HG02970 (cell line): Measurements from ENCODE around the gene ZNF414.

Experiments
- ATAC-seq: cut with Tn5 transposase; IDR thresholded peaks from one replicate; pipeline ENCODE4 v1.9.1; 2021; ENCODE audit warnings: mild to moderate bottlenecking, moderate library complexity, moderate number of reproducible peaks; ENCODE audit not compliant: unreplicated experiment, low FRiP score

Gene ZNF414

DNA sequence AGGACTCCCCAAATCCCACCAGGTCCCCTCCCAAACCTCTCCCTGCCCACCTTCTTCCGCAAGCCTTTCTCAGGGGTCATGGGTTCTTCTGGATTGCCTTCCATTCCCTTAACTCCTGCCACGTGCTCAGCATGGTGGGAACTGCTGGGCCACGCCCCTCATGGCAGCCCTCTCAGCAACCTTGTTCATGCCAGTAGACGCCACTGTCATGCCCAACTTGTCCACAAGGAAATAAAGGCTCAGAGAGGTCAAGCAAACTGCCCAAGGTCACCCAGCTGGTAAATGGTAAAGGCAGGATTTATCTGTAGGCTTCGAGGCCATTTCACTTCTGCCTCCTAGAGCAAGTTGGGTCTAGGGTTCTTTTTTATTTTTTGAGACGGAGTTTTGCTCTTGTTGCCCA lies 22.4 kb downstream of the ZNF414 start:
- ATAC-seq, result no peak

DNA sequence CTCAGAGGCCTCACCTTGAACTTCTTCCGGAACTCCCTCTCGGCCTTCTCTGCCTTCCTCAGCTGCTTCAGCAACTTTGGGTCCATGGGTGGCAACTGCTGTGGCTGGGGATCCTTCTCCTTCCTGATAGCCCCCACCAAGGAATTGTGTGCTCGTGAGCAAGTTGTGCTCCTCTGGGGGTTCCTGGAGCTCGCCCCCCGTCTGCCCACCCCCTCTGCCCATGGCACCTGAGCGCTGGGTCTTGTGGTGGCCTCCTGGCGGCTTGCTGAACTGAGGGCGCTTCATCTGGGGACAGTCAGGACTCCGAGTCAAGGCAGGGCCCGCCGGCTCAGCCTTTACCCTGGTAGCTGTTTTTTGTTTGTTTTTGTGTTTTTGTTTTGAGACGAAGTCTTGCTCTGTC lies 23.1 kb downstream of the ZNF414 start:
- no peak for ATAC-seq

DNA sequence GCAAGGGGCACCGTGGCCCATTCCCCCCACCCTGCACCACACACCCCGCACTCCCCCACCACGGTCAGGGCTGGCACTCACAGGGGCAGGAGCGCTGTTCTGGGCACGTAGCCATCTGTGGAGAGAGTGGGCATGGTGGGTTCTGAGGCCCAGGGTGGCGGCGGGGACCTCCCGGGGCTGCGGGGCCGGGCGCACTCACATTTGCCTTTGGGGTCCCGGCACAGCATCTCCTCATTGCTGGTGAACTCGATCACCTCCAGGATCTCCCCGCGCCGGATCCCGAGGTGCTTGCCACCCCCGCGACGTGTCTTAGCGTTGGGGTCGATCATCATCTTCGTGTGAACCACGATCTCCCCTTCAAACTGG lies 23.6 kb downstream of the ZNF414 start:
- ATAC-seq, result no peak

DNA sequence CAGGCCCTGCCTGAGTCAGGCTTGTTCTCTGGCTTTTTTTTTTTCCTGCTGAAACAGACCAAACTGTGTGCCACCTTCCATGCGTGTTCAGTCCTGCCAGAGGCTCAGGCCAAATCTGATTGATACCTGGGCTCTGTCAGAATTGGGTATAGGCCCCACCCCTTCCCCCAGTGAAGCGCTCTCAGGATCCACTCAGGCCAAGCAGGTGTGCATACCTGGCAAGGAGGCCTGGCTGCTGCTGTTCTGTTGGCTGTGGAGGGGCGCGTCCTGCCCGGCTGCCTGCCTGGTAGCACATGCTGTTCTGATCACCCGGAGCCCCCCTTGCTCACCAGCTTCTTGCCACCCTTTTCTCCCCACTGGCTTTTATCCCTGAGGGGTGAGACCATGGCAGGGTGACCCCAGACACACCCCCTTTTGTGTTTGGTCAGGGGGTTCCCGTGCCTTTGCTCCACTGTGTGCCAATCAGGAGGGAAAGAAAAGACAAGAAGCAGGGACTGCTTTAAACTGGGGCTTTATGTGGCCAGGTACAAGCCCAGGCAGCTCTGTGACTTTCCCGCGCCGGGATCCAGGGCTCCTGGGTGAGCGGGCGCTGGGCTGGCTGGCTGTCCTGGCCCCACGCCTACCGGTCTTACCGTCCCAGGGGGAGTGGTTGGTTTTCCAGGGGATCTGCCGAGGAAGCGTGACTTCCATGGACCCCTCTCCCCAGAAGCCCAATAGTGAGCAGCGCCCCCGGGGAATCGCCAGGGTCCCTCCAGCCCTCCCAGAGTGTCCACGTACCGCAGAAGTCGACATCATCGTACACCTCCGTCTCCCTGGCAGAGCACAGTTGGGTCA lies 24.2 kb downstream of the ZNF414 start:
- no peak for ATAC-seq

DNA sequence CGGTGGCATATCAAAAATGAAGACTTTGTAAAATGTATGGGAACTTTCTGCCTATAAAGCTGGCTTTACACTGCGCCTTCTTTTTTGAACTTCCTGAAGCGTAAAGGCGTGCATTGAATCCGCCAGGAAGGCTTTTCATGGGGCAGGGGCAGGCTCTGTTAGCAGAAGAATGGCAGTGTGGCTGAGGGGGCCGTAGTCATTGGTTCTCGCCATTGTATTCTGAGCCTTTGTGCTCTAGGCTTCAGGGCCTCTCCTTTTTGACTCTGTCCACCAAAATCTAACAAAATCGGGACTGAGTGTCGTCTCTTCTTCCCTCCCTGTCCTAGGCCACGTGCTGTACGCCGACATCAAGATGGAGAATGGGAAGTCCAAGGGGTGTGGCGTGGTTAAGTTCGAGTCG lies 25.6 kb downstream of the ZNF414 start:
- no peak for ATAC-seq

DNA sequence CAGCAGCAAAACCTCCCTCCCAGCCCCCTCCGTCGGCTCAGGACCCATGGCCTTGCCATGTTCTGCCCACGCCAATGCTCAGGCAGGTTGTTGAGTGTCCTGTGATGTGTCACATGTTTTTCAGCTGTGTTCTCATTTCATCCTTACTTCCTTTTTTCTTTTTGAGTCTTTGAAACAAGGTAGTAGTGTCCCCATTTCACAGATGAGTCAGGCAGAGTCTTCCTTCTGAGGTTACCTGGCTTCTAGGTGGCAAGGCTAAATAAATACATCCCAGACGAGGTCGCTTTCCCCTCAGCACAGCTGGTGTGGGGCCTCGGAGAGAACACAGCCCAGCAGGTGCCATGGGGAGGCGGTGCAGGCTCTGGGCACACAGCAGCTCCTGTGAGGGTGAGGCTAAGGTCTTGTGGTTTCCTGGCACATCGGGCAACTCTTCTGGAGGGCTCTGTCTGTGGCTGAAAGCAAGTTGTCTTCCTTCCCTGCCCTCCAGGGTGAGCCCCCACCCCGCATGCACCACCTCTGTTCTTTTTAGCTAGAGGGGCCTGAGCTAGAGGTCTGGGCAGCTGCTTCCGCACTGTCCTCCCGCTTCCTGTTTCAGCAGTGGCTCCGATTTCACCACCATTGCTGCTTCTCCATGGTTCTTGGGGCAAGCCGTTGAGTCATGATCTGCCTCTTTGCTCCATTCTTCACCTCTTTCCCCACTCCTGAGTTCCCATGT lies 26.7 kb downstream of the ZNF414 start:
- no peak for ATAC-seq

DNA sequence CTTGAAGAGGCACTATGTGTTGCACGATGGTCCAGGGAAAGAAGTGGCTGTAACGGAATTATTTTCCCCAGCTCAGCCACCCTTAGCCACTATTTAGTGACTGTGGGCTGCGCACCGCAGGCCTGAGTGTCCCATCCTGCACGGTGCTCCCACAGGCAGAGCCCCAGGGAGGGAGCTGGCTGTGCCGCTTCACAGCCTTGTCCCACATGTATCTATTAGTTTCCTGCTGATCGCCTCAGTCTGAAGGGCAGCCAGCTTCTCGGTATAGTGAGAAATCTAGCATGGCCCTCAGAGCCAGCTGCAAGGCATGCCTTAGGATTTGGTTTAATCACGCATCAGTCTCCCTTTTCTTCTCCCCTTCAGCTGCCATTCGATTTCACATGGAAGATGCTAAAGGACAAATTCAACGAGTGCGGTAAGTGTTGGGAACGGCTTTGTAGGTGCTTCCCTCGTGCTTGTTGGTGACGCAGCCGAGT lies 27.3 kb downstream of the ZNF414 start:
- no peak for ATAC-seq

DNA sequence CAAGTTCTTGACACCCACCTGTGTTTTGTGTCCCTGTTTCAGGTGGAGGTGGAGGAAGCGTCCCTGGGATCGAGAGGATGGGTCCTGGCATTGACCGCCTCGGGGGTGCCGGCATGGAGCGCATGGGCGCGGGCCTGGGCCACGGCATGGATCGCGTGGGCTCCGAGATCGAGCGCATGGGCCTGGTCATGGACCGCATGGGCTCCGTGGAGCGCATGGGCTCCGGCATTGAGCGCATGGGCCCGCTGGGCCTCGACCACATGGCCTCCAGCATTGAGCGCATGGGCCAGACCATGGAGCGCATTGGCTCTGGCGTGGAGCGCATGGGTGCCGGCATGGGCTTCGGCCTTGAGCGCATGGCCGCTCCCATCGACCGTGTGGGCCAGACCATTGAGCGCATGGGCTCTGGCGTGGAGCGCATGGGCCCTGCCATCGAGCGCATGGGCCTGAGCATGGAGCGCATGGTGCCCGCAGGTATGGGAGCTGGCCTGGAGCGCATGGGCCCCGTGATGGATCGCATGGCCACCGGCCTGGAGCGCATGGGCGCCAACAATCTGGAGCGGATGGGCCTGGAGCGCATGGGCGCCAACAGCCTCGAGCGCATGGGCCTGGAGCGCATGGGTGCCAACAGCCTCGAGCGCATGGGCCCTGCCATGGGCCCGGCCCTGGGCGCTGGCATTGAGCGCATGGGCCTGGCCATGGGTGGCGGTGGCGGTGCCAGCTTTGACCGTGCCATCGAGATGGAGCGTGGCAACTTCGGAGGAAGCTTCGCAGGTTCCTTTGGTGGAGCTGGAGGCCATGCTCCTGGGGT lies 28.2 kb downstream of the ZNF414 start:
- ATAC-seq, result no peak

DNA sequence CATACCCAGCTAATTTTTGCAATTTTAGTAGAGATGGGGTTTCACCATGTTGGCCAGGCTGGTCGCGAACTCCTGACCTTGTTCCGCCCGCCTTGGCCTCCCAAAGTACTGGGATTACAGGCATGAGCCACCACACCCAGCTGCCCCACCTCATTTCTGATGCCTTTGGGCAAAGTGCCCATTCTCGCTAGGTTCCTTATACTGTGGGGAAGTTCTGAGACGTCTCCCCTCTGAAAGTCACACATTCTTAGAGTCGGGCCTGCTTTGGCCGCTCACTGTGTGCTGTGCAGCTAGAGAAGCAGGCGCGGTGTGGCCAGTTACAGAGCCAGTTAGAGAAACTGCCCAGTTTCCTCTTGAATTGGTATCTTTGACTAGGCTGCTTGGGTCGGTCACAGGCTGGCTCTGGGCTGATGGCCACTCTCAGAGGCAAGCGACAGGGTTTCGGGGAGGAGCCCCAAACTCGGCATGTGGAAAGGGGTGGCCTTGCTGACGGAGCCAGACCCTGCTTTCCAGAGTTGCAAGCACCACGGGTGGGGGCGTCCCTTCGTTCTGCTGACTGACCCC lies 29.6 kb downstream of the ZNF414 start:
- no peak for ATAC-seq

DNA sequence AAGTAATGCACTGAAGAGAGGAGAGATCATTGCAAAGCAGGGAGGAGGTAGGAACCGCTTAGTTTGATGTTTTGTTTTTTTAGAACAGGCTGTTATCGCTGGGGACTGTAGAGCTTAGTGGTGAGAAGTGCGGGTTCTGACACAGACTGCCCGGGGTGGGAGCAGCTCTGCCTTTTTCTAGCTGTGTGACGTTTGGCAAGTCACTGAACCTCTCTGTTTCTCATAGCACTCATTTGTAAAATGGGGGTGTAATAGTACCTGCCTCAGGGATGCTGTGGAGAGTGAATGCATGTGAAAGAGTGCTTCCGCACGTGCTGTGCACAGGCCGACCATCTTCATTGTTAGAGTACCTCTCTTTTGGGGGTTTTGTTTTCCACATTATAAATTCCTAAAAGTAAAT lies 30.8 kb downstream of the ZNF414 start:
- ATAC-seq, result no peak

DNA sequence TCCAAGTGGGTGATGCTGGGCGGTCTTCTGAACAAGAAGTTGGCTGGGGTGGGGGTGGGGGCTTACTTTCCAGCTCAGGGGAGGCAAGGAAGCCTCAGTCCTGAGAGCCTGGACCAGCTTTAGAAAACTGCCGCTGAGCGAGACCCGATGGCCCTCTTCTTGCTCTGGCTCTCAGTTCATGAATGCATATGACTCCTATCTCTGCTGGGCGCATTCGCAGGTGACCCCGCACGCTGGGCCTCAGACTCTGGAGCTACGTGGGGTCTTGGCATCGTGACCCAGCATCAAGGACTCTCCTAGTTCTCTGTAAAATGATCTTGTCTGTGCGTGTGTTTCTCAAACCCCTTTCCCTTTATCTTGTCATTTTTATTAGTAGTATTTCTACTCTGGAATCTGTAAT lies 31.3 kb downstream of the ZNF414 start:
- no peak for ATAC-seq

DNA sequence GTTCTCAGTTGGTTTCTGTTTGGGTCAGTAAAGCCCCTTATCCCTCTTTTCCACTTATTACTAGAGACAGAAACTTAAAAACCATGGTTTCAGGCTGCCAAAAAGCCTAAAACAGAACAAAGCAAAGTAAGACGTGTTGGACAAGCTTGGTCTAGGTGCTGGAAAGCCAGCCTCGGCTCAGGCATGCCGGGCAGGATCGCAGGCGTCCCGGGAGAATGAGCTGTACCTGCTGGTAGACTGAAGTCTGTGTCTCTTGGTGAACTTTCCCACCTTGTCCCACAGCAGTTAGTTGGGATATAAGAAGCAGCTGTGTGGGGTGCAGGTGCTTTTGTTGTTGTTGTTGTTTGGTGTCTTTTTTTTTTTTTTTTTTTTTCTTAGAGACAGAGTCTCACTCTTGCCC lies 32.4 kb downstream of the ZNF414 start:
- ATAC-seq, result no peak

DNA sequence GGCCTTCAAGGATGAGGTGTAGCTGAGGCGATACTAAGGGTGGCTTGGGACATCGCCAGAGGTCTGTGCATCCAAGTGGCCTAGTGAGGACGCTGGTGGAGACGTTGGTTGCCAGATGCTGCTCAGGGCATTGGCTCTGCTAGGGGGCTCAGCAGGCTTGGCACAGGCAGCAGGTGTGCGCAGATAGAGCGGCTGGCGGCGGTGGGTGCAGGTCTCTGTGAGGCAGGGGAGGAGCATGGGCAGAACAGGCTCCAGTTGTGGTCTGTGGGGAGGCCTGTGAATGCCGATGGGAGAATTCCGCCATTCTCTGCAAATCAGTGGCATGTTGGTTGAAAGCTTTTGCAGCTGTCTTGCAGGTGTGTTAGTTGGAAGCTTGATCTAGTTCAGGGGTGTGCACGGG lies 32.8 kb downstream of the ZNF414 start:
- no peak for ATAC-seq

DNA sequence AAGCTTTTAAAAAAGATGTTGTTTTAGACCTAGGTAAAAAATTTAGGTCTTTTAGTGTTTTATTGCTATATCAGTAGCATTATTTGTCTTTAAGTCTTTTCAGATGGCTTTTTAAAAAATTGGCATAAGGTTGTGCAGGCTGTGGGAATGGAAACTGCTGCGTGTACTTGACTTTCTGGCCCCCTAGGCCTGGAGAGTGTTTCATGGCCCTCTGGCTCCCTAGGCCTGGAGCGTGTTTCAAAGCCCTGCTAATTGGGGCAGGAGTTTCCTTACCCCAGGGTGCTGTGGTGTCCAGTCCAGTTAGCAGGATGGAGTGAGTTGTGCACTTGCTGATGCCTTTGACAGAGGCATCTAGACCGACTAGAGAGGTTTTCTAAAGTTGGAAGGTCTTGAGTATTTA lies 35.4 kb downstream of the ZNF414 start:
- no peak for ATAC-seq

DNA sequence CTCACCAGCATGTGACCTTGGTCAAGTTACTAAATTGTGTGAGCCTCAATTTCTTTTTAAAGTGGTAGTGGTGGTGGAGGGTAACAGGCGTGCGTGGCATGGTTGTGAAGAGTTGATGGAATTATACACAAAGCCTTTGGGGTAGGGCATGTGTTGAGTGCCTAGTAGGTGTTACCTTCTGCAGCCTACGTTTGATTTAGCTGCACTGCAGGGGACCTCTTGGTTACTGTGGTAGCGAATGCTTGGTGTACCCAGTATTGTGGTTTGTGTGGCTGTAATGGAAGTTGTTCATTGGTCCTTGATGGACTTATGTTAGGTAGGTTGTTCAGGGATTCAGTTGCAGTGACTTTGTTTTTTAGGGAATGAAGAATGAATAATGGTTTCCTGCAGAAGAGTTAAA lies 36.1 kb downstream of the ZNF414 start:
- ATAC-seq, result no peak

DNA sequence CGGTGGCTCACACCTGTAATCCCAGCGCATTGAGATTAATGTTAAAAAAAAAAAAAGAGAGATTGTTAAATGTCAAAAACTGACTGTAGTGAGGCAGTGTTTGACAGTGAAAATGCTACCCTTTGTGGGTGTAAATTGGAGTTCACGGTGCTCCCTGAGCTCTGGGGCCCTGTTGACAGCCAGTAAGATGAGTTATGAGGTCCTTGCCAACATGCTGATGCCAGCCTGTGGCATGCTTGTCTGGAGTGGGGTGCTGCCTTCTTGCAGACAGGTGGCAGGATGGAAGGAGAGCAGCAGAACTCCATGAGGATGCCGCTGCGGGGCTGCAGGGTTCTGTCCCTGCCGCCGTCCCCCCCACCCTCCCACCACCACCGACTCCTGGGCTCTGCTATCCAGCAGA lies 37.4 kb downstream of the ZNF414 start:
- ATAC-seq, result no peak

DNA sequence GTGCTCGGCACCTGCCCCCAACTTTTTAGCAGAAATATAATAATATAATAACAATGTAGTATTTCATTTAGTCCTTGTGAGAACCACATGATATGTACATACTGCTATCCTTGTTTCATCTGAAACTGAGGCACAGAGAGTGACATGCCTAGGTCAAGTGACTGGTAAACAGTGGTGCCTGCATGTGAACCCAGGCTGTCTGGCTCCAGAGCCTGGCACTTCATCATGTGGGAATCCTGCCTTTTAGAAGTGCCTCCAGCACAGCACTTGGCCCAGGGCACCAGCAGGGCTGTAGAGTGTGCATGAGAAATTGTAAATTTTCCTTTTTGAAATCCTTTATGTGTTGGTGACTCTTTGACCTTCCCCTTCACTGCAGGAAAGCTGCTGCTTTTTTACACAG lies 39.0 kb downstream of the ZNF414 start:
- no peak for ATAC-seq

DNA sequence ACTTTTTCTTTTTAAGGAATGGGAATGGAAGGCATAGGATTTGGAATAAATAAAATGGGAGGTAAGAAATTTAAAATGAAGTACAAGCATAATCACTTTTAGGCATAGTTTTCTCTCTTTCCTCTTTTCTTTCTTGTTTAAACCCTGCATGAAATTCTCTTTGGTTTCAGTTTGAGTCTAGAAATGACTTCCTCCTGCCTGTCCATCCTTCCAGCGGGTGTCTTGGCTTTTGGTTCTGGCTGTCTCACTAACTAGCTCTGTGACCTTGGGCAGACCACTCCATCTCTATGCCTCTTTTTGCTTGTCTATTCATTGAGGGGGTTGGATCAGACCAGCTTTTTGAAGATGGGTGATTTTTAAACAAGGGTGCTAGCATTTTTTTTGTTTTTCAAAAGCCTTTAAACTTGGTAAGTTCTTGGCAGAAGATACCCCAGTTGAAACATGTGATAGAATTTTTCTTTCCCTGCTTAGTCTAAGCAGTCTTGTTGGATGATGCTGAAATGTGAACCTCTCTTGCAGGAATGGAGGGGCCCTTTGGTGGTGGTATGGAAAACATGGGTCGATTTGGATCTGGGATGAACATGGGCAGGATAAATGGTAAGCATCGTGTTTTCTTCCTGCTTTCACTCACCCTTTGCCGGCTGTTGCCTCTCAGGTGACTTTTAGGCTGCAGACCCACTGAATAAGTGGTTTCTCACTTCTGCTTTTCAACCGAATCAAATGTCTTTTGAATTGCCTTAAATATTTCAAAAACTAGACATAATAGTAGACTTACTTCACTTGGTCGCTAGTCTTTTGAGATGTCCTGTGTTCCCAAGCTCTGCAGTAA lies 40.1 kb downstream of the ZNF414 start:
- no peak for ATAC-seq

DNA sequence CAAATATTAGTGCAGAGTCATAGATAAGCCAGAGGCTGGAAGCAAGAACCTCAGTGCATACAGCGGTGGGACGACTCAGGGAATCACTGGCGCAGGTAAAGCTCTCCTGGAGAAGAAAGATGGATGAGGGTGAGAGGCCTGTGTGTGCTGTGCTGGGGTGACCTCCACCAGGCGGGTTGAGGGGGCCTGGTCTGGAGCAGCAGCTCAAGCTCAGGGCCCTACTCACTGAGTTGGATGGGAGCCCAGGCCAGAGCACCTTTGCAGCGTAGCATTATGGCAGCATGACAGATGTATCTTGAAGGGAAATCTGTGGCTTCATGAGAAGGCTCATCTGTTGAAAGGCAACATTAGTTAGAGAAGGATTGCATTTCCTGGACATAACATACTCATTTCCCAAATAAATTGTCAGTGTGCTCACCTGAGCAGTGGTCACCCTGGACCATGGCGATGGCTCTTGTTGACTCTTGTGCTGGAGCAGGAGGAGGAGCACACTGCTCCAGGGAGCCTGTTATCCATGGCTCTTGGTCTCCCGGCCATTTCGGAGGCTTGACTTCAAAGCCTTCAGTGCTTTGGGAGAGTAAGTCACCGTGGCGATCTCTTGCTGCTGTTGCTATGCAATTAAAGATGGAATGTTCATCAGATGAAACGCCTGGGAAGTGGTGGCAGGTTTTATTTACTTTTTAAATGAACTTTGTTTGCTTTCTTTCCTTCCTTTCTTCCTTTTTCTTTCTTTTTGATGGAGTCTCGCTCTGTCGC lies 44.2 kb downstream of the ZNF414 start:
- ATAC-seq, result no peak
